Psoas muscle (tissue), 8 donors: ENCODE measurements around the gene LRRC70. TPM values are rescaled to one million over a fixed set of nuclear protein-coding genes. Genes with fewer than 3 reads are reported as not detected.

Experiments
- ATAC-seq, 4 donors: fragments of 200-7000 bp; cut with Tn5 transposase; one replicate each; pipeline ENCODE4 v1.9.1; 2020; ENCODE audit warnings: moderate library complexity in 3 of 4, mild to moderate bottlenecking in 2 of 4
- DNase-seq, 2 donors: peaks; one replicate each; pipeline ENCODE4 v3.0.0-alpha.2; 2020
- H3K27ac ChIP-seq: fragments of 200-600 bp; one replicate; pipeline ENCODE4 v1.8.0; 2022
- H3K27me3 ChIP-seq, 3 donors: fragments of 200-600 bp in 1 of 3; one replicate each; pipeline versions ENCODE4 v1.6.1 to v1.8.0; 2013 to 2022; ENCODE audit warnings: low read length in 2 of 3, mild to moderate bottlenecking in 2 of 3, moderate library complexity in 1 of 3; ENCODE audit not compliant: insufficient read depth in 3 of 3
- H3K36me3 ChIP-seq, 2 donors: fragments of 200-600 bp in 1 of 2; one replicate each; pipeline versions ENCODE4 v1.6.1 to v1.8.0; 2013 to 2022; ENCODE audit warnings: low read depth in 1 of 2, mild to moderate bottlenecking in 1 of 2, moderate library complexity in 1 of 2; ENCODE audit not compliant: insufficient read depth in 1 of 2
- H3K4me1 ChIP-seq: fragments of 200-600 bp; one replicate; pipeline ENCODE4 v1.8.0; 2022
- H3K4me3 ChIP-seq: fragments of 200-600 bp; one replicate; pipeline ENCODE4 v1.8.0; 2022; ENCODE audit warnings: mild to moderate bottlenecking
- H3K9me3 ChIP-seq: fragments of 200-600 bp; one replicate; pipeline ENCODE4 v1.8.0; 2022
- WGBS, 3 donors: extraction: QIAGEN DNeasy Blood & Tissue Kit; methylation state at CpG; one replicate each; pipeline versions ENCODE4 v1.1.6 to v1.1.7; 2013; 5-methylcytosine and 5-hydroxymethylcytosine counted together
- intact Hi-C, 2 donors: fragments of 100-400 bp; cut with DNase I; formaldehyde crosslinking; loops; one replicate each; pipeline versions ENCODE4 v1.11.0 to v1.14.2; 2022
- polyA plus RNA-seq, 3 donors: library from polyadenylated mRNA; stranded (reverse); fragments of 200-250 nt; gene quantifications; one replicate each; pipeline ENCODE4 v1.2.3, GENCODE V29; 2013
- total RNA-seq, 4 donors: library from RNA; stranded (reverse); fragmentation: NEBNext Ultra II Directional in 2 of 4; extraction: Animal tissue kit (Norgen Biotek cat#: 25700) in 2 of 4; gene quantifications; one replicate each; pipeline versions ENCODE4 v1.2.1 to v1.2.4, GENCODE V29; 2021 to 2023
- TF ChIP-seq, protein P1 (sequence below): fragments of 200-600 bp; IDR thresholded peaks from one replicate; pipeline ENCODE4 v1.8.0; 2022; ENCODE audit warnings: antibody characterized with exemption
- donor health status: healthy with polysubstance abuse.
- donor health status: DM: no; HTN: no; CAD: no; lungs with moderate emphysema.
- donor health status: Bipolar disorder and iron deficiency.
- donor health status: healthy.
- donor health status: DM: yes; HTN: yes; CAD: no.
- donor health status: DM: no; HTN: no; CAD: no.
- donor health status: DM: no; HTN: no; CAD: no.
- donor health status: DM: yes; HTN: yes; CAD: no.

Gene LRRC70
- total and polyA plus RNA-seq, 7 donors = 0.17 to 1.6 (median 0.64) TPM

GRCh38 chr5:62596096-62596495 is 17.5 kb downstream of the LRRC70 start:
- no peak overlapping the region for H3K4me3 ChIP-seq
- intact Hi-C loops = no loop called here
- TF ChIP-seq, protein P1, sequence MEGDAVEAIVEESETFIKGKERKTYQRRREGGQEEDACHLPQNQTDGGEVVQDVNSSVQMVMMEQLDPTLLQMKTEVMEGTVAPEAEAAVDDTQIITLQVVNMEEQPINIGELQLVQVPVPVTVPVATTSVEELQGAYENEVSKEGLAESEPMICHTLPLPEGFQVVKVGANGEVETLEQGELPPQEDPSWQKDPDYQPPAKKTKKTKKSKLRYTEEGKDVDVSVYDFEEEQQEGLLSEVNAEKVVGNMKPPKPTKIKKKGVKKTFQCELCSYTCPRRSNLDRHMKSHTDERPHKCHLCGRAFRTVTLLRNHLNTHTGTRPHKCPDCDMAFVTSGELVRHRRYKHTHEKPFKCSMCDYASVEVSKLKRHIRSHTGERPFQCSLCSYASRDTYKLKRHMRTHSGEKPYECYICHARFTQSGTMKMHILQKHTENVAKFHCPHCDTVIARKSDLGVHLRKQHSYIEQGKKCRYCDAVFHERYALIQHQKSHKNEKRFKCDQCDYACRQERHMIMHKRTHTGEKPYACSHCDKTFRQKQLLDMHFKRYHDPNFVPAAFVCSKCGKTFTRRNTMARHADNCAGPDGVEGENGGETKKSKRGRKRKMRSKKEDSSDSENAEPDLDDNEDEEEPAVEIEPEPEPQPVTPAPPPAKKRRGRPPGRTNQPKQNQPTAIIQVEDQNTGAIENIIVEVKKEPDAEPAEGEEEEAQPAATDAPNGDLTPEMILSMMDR = no peak
- H3K27ac ChIP-seq = no peak overlapping the region
- no peak for DNase-seq
- 40 to 65% (median 42%) methylated on average over 1 of the region's 1 CpG for WGBS, 3 donors
- no peaks in the 10 kb centered on the region for H3K9me3 ChIP-seq
- H3K4me1 ChIP-seq = no peaks in the 10 kb centered on the region
- no peaks in the 10 kb centered on the region for H3K27me3 ChIP-seq
- H3K36me3 ChIP-seq = peaks cover 3 to 17% of the 10 kb centered on the region in 2 donors
- no peak for ATAC-seq

- TF ChIP-seq, protein P1 = no peak
- no peaks in the 10 kb centered on the region for H3K4me1 ChIP-seq
- intact Hi-C loops = no loop called here
- no peaks in the 10 kb centered on the region for H3K9me3 ChIP-seq
- 98 to 100% (median 99%) methylated on average over 1 of the region's 1 CpG for WGBS, 3 donors
- no peaks in the 10 kb centered on the region for H3K27me3 ChIP-seq
- no peak overlapping the region for H3K27ac ChIP-seq
- ATAC-seq (no peak), DNase-seq (no peak)
- H3K4me3 ChIP-seq = no peak overlapping the region
- H3K36me3 ChIP-seq = peaks cover 3 to 11% of the 10 kb centered on the region in 2 donors
These were observed 18.1 kb downstream of the LRRC70 start for GRCh38 chr5:62596691-62597090.

GRCh38 chr5:62597314-62597713 is 18.7 kb downstream of the LRRC70 start:
- H3K4me3 ChIP-seq = no peak overlapping the region
- no peaks in the 10 kb centered on the region for H3K27me3 ChIP-seq
- H3K27ac ChIP-seq = no peak overlapping the region
- intact Hi-C loops = no loop called here
- TF ChIP-seq, protein P1 = no peak
- ATAC-seq (no peak), DNase-seq (no peak)
- 76 to 90% (median 87%) methylated on average over 2 of the region's 2 CpGs for WGBS, 3 donors
- H3K4me1 ChIP-seq = no peaks in the 10 kb centered on the region
- peaks cover 3 to 5% of the 10 kb centered on the region in 2 donors for H3K36me3 ChIP-seq
- no peaks in the 10 kb centered on the region for H3K9me3 ChIP-seq

DNA sequence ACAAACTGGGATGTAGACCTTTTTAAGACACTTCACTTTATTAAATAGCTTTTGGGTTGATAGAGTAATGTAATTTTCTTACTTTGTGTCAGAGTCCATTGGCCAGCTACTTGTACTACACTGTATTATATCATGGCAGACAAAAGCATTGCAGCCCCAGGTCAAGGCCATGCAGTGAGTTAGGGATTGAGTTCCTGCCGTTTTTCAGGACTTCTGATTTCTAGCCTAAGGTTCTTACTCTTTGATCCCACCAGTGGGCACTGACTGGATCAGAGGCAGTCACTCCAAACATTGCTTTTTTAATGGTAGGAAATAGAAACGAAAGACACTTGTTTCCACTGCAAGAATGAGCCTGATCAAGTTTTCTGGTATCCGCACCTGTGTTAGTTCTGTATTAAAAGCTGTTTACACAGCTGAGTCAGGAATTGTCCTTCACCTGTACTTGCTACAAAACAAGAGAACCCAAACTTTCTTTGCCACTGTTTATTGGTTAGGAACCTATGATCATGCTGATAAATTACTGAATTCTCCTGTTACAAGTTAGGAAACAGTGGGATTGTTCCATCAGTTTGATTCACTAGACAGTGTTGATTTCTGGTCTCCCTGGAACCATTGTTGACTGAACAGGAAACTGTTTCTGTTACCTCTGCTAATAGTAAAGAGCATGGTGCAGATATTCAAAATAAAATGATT is 22.1 kb downstream of the LRRC70 start:
- intact Hi-C loops = no loop called here
- H3K27ac ChIP-seq = no peak overlapping the region
- TF ChIP-seq, protein P1 = no peak
- 73 to 81% (median 77%) methylated on average over 3 of the region's 3 CpGs for whole genome bisulfite sequencing, 3 donors
- no peaks in the 10 kb centered on the region for H3K27me3 ChIP-seq
- H3K9me3 ChIP-seq = no peaks in the 10 kb centered on the region
- H3K4me1 ChIP-seq = no peaks in the 10 kb centered on the region
- ATAC-seq (no peak), DNase-seq (no peak)
- H3K4me3 ChIP-seq = no peak overlapping the region
- H3K36me3 ChIP-seq = peaks cover 3 to 8% of the 10 kb centered on the region in 2 donors

DNA sequence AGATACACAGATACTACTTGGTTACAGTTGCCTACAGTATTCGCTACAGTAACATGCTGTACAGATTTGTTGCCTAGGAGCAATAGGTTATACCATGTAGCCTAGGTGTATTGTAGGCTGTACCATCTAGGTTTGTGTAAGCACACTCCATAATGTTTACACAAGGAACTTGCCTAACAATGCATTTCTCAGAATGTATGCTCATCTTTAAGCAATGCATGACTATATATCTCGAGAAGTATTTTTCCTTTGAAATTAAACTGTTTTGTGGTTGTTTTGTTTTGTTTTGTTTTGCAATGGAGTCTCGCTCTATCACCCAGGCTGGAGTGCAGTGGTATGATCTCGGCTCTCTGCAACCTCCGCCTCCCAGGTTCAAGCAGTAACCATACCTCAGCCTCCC is 25.3 kb downstream of the LRRC70 start:
- no peaks in the 10 kb centered on the region for H3K4me1 ChIP-seq
- H3K4me3 ChIP-seq = no peak overlapping the region
- no peaks in the 10 kb centered on the region for H3K9me3 ChIP-seq
- whole genome bisulfite sequencing, 3 donors = 98 to 99% (median 99%) methylated on average over 5 of the region's 5 CpGs
- H3K27me3 ChIP-seq = no peaks in the 10 kb centered on the region
- H3K36me3 ChIP-seq = peaks cover under 1 to 8% of the 10 kb centered on the region in 2 donors
- intact Hi-C loops = no loop called here
- ATAC-seq (no peak), DNase-seq (no peak)
- TF ChIP-seq, protein P1 = no peak
- no peak overlapping the region for H3K27ac ChIP-seq
